Loucy (cell line): ENCODE results near the gene PGC.
A peak's percentile ranks its signal among the peaks of the same experiment; 100 is the strongest.

ENCODE experiments used
- H2AFZ ChIP-seq: fragments of 200-600 bp; sonication (generic); 2 replicates; pipeline ENCODE4 v1.6.0; 2016; ENCODE audit warnings: antibody characterized with exemption, mild to moderate bottlenecking, low read length, moderate library complexity
- H3F3A ChIP-seq: fragments of 200-600 bp; 2 replicates; pipeline ENCODE4 v1.6.0; 2016; ENCODE audit warnings: antibody characterized with exemption, low read depth, mild to moderate bottlenecking
- H3K27me3 ChIP-seq: fragments of 200-600 bp; sonication (generic); 2 replicates; pipeline ENCODE4 v1.6.1; 2014; ENCODE audit warnings: low read length, mild to moderate bottlenecking; ENCODE audit not compliant: insufficient read depth, poor library complexity, severe bottlenecking
- H3K36me3 ChIP-seq: fragments of 200-600 bp; sonication (generic); 2 replicates; pipeline ENCODE4 v1.6.1; 2016; ENCODE audit warnings: low read length; ENCODE audit not compliant: insufficient read depth
- H3K4me1 ChIP-seq: fragments of 200-600 bp; sonication (generic); 2 replicates; pipeline ENCODE4 v1.5.1; 2014; ENCODE audit warnings: low read length, mild to moderate bottlenecking; ENCODE audit not compliant: insufficient read depth, poor library complexity, severe bottlenecking
- H3K4me2 ChIP-seq: fragments of 200-600 bp; sonication (generic); 2 replicates; pipeline ENCODE4 v1.6.0; 2014; ENCODE audit warnings: antibody characterized with exemption, low read length, low read depth, mild to moderate bottlenecking; ENCODE audit not compliant: poor library complexity, severe bottlenecking
- H3K4me3 ChIP-seq: fragments of 200-600 bp; sonication (generic); 2 replicates; pipeline ENCODE4 v1.5.1; 2014; ENCODE audit warnings: low read length, mild to moderate bottlenecking, mixed read lengths; ENCODE audit not compliant: poor library complexity, severe bottlenecking
- H3K79me2 ChIP-seq: fragments of 200-600 bp; sonication (generic); 2 replicates; pipeline ENCODE4 v1.6.1; 2014; ENCODE audit warnings: low read length; ENCODE audit not compliant: insufficient read depth
- H3K9ac ChIP-seq: fragments of 200-600 bp; sonication (generic); 2 replicates; pipeline ENCODE4 v1.6.0; 2014; ENCODE audit warnings: mild to moderate bottlenecking, low read depth, low read length, moderate library complexity; ENCODE audit not compliant: poor library complexity, severe bottlenecking
- H3K9me2 ChIP-seq: fragments of 200-600 bp; sonication (generic); replicated peaks from 2 replicates; pipeline ENCODE4 v1.6.1; 2016; ENCODE audit warnings: low read depth, low read length, mixed read lengths
- H3K9me3 ChIP-seq: fragments of 200-600 bp; sonication (generic); 2 replicates; pipeline ENCODE4 v1.6.1; 2014; ENCODE audit warnings: mild to moderate bottlenecking, antibody characterized with exemption, low read length, low read depth; ENCODE audit not compliant: insufficient read depth
- H4K20me1 ChIP-seq: fragments of 200-600 bp; sonication (generic); 2 replicates; pipeline ENCODE4 v1.6.0; 2014; ENCODE audit warnings: antibody characterized with exemption, low read length, mild to moderate bottlenecking; ENCODE audit not compliant: insufficient read depth, poor library complexity, severe bottlenecking
- EZH2phosphoT487 ChIP-seq: fragments of 200-600 bp; IDR thresholded peaks from 2 replicates; pipeline ENCODE4 v1.6.1; 2018; ENCODE audit warnings: antibody characterized with exemption, mild to moderate bottlenecking, moderate library complexity, borderline replicate concordance
- TF ChIP-seq, protein P1 (sequence below): fragments of 200-600 bp; sonication (generic); conservative IDR thresholded peaks from 2 replicates; pipeline ENCODE4 v1.5.1; 2014; ENCODE audit warnings: mild to moderate bottlenecking, antibody characterized with exemption, low read length

Gene PGC

GRCh38 chr6:41691426-41692079 is 55.6 kb downstream of the PGC start:
- no peak overlapping the region for H3K4me3 ChIP-seq
- no peak overlapping the region for H3K4me2 ChIP-seq
- H2AFZ ChIP-seq, result no peak overlapping the region
- no peaks in the 10 kb centered on the region for H3F3A ChIP-seq
- no peak overlapping the region for H3K9ac ChIP-seq
- no peaks in the 10 kb centered on the region for H4K20me1 ChIP-seq
- no peaks in the 10 kb centered on the region for H3K9me3 ChIP-seq
- H3K79me2 ChIP-seq, result no peaks in the 10 kb centered on the region
- H3K36me3 ChIP-seq, result no peaks in the 10 kb centered on the region
- H3K27me3 ChIP-seq, result no peaks in the 10 kb centered on the region
- H3K9me2 ChIP-seq, result no peaks in the 10 kb centered on the region
- no peaks in the 10 kb centered on the region for H3K4me1 ChIP-seq
- TF ChIP-seq, protein P1, sequence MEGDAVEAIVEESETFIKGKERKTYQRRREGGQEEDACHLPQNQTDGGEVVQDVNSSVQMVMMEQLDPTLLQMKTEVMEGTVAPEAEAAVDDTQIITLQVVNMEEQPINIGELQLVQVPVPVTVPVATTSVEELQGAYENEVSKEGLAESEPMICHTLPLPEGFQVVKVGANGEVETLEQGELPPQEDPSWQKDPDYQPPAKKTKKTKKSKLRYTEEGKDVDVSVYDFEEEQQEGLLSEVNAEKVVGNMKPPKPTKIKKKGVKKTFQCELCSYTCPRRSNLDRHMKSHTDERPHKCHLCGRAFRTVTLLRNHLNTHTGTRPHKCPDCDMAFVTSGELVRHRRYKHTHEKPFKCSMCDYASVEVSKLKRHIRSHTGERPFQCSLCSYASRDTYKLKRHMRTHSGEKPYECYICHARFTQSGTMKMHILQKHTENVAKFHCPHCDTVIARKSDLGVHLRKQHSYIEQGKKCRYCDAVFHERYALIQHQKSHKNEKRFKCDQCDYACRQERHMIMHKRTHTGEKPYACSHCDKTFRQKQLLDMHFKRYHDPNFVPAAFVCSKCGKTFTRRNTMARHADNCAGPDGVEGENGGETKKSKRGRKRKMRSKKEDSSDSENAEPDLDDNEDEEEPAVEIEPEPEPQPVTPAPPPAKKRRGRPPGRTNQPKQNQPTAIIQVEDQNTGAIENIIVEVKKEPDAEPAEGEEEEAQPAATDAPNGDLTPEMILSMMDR, result no peak
- TF ChIP-seq EZH2phosphoT487, result no peak

- H4K20me1 ChIP-seq, result no peaks in the 10 kb centered on the region
- H3K4me3 ChIP-seq, result no peak overlapping the region
Measured at GRCh38 chr6:41690541-41691330, 56.5 kb downstream of the PGC start.

DNA sequence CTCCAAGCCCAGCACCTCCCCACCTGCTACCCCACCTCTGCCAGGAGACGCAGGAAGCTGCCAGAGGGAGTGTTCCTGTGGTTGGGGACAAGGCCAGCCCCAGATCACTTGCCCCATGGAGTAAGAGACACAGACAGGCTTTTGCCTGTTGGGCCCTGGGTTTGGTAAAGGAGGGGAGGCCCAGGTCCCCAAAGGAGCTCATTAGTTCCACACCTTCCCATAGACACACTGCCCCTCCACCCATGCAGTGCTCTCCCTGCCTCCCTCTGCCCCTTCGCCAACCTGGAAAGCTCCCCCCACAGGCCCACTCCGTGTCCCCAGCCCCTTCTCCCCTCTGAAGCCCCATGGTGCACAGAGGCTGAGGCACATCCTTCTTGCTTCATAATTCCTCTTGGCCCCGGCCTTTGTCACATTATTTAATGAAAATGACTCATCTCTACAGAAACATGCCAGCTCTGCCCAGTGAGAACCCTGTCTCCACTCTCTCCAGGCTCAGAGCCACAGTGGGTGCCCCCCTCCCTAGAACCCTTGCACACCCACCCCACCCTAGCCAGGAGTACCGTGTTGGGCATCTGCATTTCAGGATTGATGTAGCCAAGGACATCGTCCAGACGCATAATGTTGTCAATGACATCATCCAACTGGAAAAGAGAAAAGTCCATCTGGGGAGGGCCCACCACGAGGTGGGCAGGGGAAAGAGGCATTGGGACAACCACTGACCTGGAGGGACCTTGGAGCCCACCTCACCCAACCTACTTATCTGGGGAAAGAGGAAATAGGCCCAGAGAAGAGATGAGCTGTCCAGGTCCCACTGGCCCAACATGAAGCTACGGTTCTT is 57.8 kb downstream of the PGC start:
- Histone ChIP-seq H3K4me1 (no peaks in the 10 kb centered on the region), H3K27me3 (no peaks in the 10 kb centered on the region), H2AFZ (no peak overlapping the region), H3F3A (no peaks in the 10 kb centered on the region), H3K79me2 (no peaks in the 10 kb centered on the region), H3K36me3 (no peaks in the 10 kb centered on the region), H3K9me2 (no peaks in the 10 kb centered on the region), H4K20me1 (no peaks in the 10 kb centered on the region), H3K4me3 (no peak overlapping the region), H3K9me3 (no peaks in the 10 kb centered on the region), H3K9ac (peak overlapping the region; percentile 13), H3K4me2 (no peak overlapping the region)
- TF ChIP-seq EZH2phosphoT487, result no peak
- TF ChIP-seq, protein P1, result no peak

More at GRCh38 chr6:41690541-41691330, 56.5 kb downstream of the PGC start:
- Histone ChIP-seq H3F3A (no peaks in the 10 kb centered on the region), H3K4me1 (no peaks in the 10 kb centered on the region), H3K79me2 (no peaks in the 10 kb centered on the region), H2AFZ (no peak overlapping the region), H3K27me3 (no peaks in the 10 kb centered on the region), H3K9ac (no peak overlapping the region), H3K36me3 (no peaks in the 10 kb centered on the region), H3K4me2 (no peak overlapping the region), H3K9me3 (no peaks in the 10 kb centered on the region), H3K9me2 (no peaks in the 10 kb centered on the region)
- TF ChIP-seq EZH2phosphoT487, result no peak
- TF ChIP-seq, protein P1, result no peak
